ENCODE results near the gene CBFA2T2.
"Not testable (repeated sequence)": the region's sequence is repeated elsewhere in the genome, so short reads cannot be mapped to it uniquely, and the experiment has no call there.

- TF ChIP-seq POLR2A (IDR thresholded peaks at IDR 0.05; ENCODE audit: low read depth, low read length); CTCF (IDR thresholded peaks at IDR 0.05; ENCODE audit: extremely low read depth in 1 of 2, insufficient read depth in 1 of 2, low read depth in 1 of 2, low read length in 2 of 2); FOS (IDR thresholded peaks at IDR 0.05; ENCODE audit: borderline replicate concordance, insufficient read depth, low read length); MAX (IDR thresholded peaks at IDR 0.05; ENCODE audit: insufficient read depth, insufficient read length); JUN (IDR thresholded peaks at IDR 0.05; ENCODE audit: borderline replicate concordance, insufficient read depth, insufficient read length, low read depth): not testable (repeated sequence)
Observed at GRCh38 chr20:33591901-33592300, 102.0 kb downstream of the CBFA2T2 start.
